SK-N-DZ (cell line): ENCODE data around the gene HNRNPA2B1.
"Not testable (repeated sequence)": the region's sequence is repeated elsewhere in the genome, so short reads cannot be mapped to it uniquely, and the experiment has no call there.

Experiments used
- DNase-seq: peaks from one replicate; pipeline ENCODE4 v3.0.0-alpha.2; 2015; ENCODE audit warnings: low spot score

Gene HNRNPA2B1

GRCh38 chr7:26147646-26148306 lies 52.8 kb downstream of the HNRNPA2B1 start:
- not testable (repeated sequence) for DNase-seq

- DNase-seq: no peak
These were observed 53.5 kb downstream of the HNRNPA2B1 start for GRCh38 chr7:26147030-26147429.

- no peak for DNase-seq
These were observed 55.3 kb downstream of the HNRNPA2B1 start for GRCh38 chr7:26145238-26145637.

- DNase-seq: no peak
These were observed 56.1 kb downstream of the HNRNPA2B1 start for GRCh38 chr7:26144184-26145080.

- no peak for DNase-seq
These were observed 57.1 kb downstream of the HNRNPA2B1 start for GRCh38 chr7:26143298-26144048.

- DNase-seq: peak; percentile 48
These were observed 59.5 kb downstream of the HNRNPA2B1 start for GRCh38 chr7:26141077-26141476.

GRCh38 chr7:26140380-26140779 lies 60.2 kb downstream of the HNRNPA2B1 start:
- peak; percentile 82 for DNase-seq
